Adrenal gland (tissue), 12 donors: ENCODE results near the gene MCTP2. TPM values are rescaled to one million over a fixed set of nuclear protein-coding genes. Genes with fewer than 3 reads are reported as not detected.

Source experiments
- DNase-seq, 7 donors: peaks; one replicate each; pipeline ENCODE4 v3.0.0-alpha.2; 2019 to 2020
- H3K27ac ChIP-seq, 5 donors: fragments of 200-600 bp; sonication (generic) in 4 of 5; 1 replicate in 3 of 5; 2 replicates in 2 of 5; pipeline versions ENCODE4 v1.5.1 to v1.8.0; 2016 to 2020; ENCODE audit warnings: mild to moderate bottlenecking in 1 of 5
- H3K27me3 ChIP-seq: fragments of 200-600 bp; 2 replicates; pipeline ENCODE4 v1.8.0; 2021
- H3K36me3 ChIP-seq, 2 donors: fragments of 200-600 bp; replicated peaks in 1 of 2; 1 replicate in 1 of 2; 2 replicates in 1 of 2; pipeline versions ENCODE4 v1.5.1 to v1.8.0; 2018 to 2022
- H3K4me1 ChIP-seq, 2 donors: fragments of 200-600 bp; replicated peaks in 1 of 2; 1 replicate in 1 of 2; 2 replicates in 1 of 2; pipeline versions ENCODE4 v1.5.1 to v1.8.0; 2018 to 2021
- H3K4me3 ChIP-seq, 4 donors: fragments of 200-600 bp; sonication (generic) in 3 of 4; one replicate each; pipeline ENCODE4 v1.5.1; 2016 to 2018
- H3K9me3 ChIP-seq, 3 donors: fragments of 200-600 bp; sonication (generic) in 1 of 3; replicated peaks in 1 of 3; 1 replicate in 2 of 3; 2 replicates in 1 of 3; pipeline versions ENCODE4 v1.5.1 to v1.8.0; 2016 to 2021
- POLR2A ChIP-seq, 2 donors: fragments of 450-650 bp; IDR thresholded peaks; one replicate each; pipeline ENCODE4 v1.6.1; 2017; ENCODE audit warnings: antibody characterized with exemption in 2 of 2, mild to moderate bottlenecking in 2 of 2, moderate library complexity in 1 of 2
- whole genome bisulfite sequencing, 4 donors: extraction: QIAGEN DNeasy Blood & Tissue Kit in 2 of 4; methylation state at CpG; one replicate each; pipeline versions ENCODE4 v1.1.5 to v1.1.7; 2013 to 2017; 5-methylcytosine and 5-hydroxymethylcytosine counted together
- intact Hi-C, 2 donors: fragments of 100-400 bp; cut with DNase I; formaldehyde crosslinking; loops; one replicate each; pipeline versions ENCODE4 v1.14.1 to v1.15.0; 2022 to 2023
- polyA plus RNA-seq, 3 donors: library from polyadenylated mRNA; stranded (reverse); fragments of 200-250 nt in 2 of 3; fragments of 350-450 nt in 1 of 3; fragmentation: Illumina TruSeq in 1 of 3; extraction: RNeasy Lipid Tissue Mini Kit (QIAGEN cat#74804) in 1 of 3; gene quantifications; one replicate each; pipeline ENCODE4 v1.2.3, GENCODE V29; 2013 to 2014
- total RNA-seq, 9 donors: library from RNA; depleted of rRNA in 4 of 9; stranded (reverse); fragments of >200 nt in 4 of 9; fragments of 120-200 nt in 1 of 9; fragmentation: NEBNext Ultra II Directional in 1 of 9; extraction: Animal tissue kit (Norgen Biotek cat#: 25700) in 1 of 9; gene quantifications; one replicate each; pipeline versions ENCODE4 v1.1.0 to v1.2.4, GENCODE V29; 2013 to 2023
- TF ChIP-seq, protein P1 (sequence below), 6 experiments: fragments of 450-650 bp in 4 of 6; fragments of 200-600 bp in 2 of 6; sonication (generic) in 1 of 6; IDR thresholded peaks; 1 replicate in 5 of 6; 2 replicates in 1 of 6; pipeline versions ENCODE4 v1.5.1 to v1.8.0; 2016 to 2021; ENCODE audit warnings: antibody characterized with exemption in 6 of 6, mild to moderate bottlenecking in 2 of 6, moderate library complexity in 1 of 6
- donor health status: healthy with polysubstance abuse.
- donor health status: Bipolar disorder and iron deficiency.
- donor health status: DM: yes; HTN: yes; CAD: no.
- donor health status: DM: no; HTN: no; CAD: no.
- donor health status: DM: no; HTN: no; CAD: no.
- donor health status: DM: yes; HTN: yes; CAD: no.

MCTP2 gene
- total and polyA plus RNA-seq, 12 donors, result 2.7 to 21.3 (median 14.4) TPM

DNA sequence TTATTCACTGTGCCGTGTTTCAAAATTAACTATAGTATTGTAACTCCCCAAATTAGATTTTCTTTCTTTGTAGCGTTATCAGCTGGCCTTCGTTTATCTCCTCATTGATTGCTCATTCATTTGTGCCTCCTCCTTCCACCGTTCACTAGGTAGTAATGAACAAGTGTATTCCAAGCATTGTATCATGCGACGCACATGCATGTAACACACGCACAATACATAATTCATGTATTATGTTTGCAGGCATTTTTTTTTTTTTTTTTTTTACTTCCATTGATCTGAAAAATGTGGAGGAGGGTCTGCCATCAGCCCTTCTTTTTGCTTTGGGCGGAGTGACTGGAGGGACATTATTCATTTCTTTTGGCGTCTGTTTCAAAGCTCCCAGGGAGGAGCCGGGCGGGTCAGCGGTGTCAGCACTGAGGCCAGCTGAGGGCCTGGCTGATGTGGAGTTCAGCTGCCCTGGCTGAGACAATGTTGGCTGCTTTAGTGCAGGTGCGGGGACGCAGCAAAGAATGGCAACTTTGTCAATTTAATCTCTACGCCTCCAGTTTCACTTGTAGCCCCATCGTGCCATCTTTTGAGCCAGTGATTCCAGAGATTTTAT is 107.0 kb downstream of the MCTP2 start:
- H3K4me3 ChIP-seq, result no peak overlapping the region
- no peaks in the 10 kb centered on the region for H3K4me1 ChIP-seq
- H3K27ac ChIP-seq, result no peak overlapping the region
- H3K9me3 ChIP-seq, result no peaks in the 10 kb centered on the region
- no peaks in the 10 kb centered on the region for H3K36me3 ChIP-seq
- intact Hi-C loops, result no loop called here
- no peaks in the 10 kb centered on the region for H3K27me3 ChIP-seq
- TF ChIP-seq, protein P1, sequence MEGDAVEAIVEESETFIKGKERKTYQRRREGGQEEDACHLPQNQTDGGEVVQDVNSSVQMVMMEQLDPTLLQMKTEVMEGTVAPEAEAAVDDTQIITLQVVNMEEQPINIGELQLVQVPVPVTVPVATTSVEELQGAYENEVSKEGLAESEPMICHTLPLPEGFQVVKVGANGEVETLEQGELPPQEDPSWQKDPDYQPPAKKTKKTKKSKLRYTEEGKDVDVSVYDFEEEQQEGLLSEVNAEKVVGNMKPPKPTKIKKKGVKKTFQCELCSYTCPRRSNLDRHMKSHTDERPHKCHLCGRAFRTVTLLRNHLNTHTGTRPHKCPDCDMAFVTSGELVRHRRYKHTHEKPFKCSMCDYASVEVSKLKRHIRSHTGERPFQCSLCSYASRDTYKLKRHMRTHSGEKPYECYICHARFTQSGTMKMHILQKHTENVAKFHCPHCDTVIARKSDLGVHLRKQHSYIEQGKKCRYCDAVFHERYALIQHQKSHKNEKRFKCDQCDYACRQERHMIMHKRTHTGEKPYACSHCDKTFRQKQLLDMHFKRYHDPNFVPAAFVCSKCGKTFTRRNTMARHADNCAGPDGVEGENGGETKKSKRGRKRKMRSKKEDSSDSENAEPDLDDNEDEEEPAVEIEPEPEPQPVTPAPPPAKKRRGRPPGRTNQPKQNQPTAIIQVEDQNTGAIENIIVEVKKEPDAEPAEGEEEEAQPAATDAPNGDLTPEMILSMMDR (IDR thresholded peaks at IDR 0.05), result no peak
- TF ChIP-seq POLR2A (IDR thresholded peaks at IDR 0.05), result no peak
- 83 to 92% (median 91%) methylated on average over 15 to 16 of the region's 16 CpGs for WGBS, 4 donors
- DNase-seq, result no peak

DNA sequence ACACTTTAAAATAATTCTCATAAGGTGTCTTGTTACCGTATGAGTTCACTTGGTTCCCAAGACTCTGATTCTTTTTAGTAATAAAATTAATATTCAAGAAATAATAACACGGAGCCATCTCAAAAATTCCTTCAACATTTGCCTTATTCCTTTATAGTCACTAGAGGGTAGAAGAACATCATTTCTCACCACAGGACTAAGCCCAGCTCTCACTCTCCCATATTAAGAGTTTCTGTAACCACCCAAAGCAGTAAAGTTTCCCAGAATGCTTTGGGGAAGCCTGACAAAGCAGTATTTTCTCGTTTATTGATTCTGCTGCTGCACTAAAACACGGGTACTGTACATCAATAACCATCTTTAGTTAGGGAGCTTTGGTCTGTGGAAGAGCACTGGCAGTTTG is 114.9 kb downstream of the MCTP2 start:
- H3K4me3 ChIP-seq, result no peak overlapping the region
- no peaks in the 10 kb centered on the region for H3K9me3 ChIP-seq
- no peaks in the 10 kb centered on the region for H3K36me3 ChIP-seq
- H3K27me3 ChIP-seq, result no peaks in the 10 kb centered on the region
- H3K27ac ChIP-seq, result no peak overlapping the region
- intact Hi-C loops, result no loop called here
- no peak for DNase-seq
- TF ChIP-seq POLR2A (IDR thresholded peaks at IDR 0.05), result no peak
- TF ChIP-seq, protein P1 (IDR thresholded peaks at IDR 0.05), result peak in 2 of 6 experiments; percentile 19 to 33
- 55 to 64% (median 56%) methylated on average over 4 of the region's 4 CpGs for WGBS, 4 donors
- no peaks in the 10 kb centered on the region for H3K4me1 ChIP-seq

DNA sequence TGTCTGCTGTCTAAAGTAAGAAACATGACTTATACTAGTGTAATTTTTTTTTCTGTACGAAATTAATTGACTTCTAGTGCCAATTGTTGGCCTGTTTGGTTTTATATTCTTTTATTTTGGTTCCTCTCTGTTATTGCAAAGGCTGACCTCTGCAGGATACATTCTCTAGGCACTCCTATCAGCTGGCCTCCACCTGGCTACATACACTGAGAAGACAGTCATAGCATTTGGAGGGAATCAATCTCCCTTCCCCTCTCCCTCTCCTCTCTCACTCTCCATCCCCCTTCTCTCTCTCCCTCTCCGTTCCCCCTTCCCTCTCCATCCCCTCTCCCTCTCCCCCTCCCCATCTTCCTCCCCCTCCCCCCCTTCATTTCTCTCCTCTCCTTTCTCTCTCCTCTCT is 116.7 kb downstream of the MCTP2 start:
- DNase-seq, result no peak
- Histone ChIP-seq H3K4me3 (no peak overlapping the region), H3K36me3 (no peaks in the 10 kb centered on the region), H3K9me3 (no peaks in the 10 kb centered on the region), H3K4me1 (no peaks in the 10 kb centered on the region), H3K27me3 (no peaks in the 10 kb centered on the region), H3K27ac (no peak overlapping the region)
- TF ChIP-seq, protein P1 (IDR thresholded peaks at IDR 0.05), result no peak
- no peak for TF ChIP-seq POLR2A (IDR thresholded peaks at IDR 0.05)
- intact Hi-C loops, result no loop called here
- 68 to 81% (median 74%) methylated on average over 2 of the region's 2 CpGs for WGBS, 4 donors

DNA sequence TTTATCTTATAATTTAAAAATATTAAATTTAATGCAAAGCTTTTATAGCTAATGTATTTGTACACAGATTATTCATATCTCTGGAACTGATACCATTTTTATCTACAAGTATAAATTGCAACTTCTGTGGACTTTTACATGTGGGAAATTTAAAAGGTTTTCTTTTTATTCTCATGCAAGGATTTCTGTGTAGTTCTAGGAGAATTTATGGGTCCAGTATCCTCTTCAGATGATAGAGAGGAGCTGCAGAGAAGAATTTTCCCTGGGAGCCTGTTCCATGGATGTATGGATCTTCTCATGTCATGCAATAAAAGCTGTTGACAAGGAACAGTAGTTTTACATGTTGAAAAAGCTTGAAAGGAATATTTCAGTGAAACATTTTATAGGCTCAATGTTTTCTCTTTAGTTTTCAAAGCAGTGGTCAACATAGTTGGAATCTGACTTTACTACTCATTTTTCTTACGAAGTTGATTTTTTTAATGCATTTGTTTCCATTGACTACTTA is 119.7 kb downstream of the MCTP2 start:
- H3K9me3 ChIP-seq, result no peaks in the 10 kb centered on the region
- DNase-seq, result no peak
- 87 to 100% (median 92%) methylated on average over 1 of the region's 1 CpG for WGBS, 4 donors
- no peak overlapping the region for H3K27ac ChIP-seq
- intact Hi-C loops, result no loop called here
- H3K36me3 ChIP-seq, result no peaks in the 10 kb centered on the region
- H3K27me3 ChIP-seq, result no peaks in the 10 kb centered on the region
- no peaks in the 10 kb centered on the region for H3K4me1 ChIP-seq
- no peak for TF ChIP-seq POLR2A (IDR thresholded peaks at IDR 0.05)
- TF ChIP-seq, protein P1 (IDR thresholded peaks at IDR 0.05), result no peak
- no peak overlapping the region for H3K4me3 ChIP-seq
